H1 (cell line): ENCODE measurements around the gene FRMD4A. TPM values are rescaled to one million over a fixed set of nuclear protein-coding genes. Genes with fewer than 3 reads are reported as not detected.

ENCODE experiments used
- CHD7 ChIP-seq: fragments of 300-600 bp; sonication (generic); IDR thresholded peaks from 2 replicates; pipeline ENCODE4 v1.7.1; 2012; ENCODE audit warnings: low read length, moderate library complexity, mild to moderate bottlenecking, inconsistent platforms; ENCODE audit not compliant: insufficient replicate concordance
- FOSL1 ChIP-seq: IDR thresholded peaks from 2 replicates; pipeline ENCODE4 v1.6.1; 2011; ENCODE audit warnings: mild to moderate bottlenecking, low read depth, low read length, moderate library complexity; ENCODE audit not compliant: insufficient read depth
- KDM5A ChIP-seq: fragments of 200-600 bp; IDR thresholded peaks from 2 replicates; pipeline ENCODE4 v1.7.1; 2012; ENCODE audit warnings: mild to moderate bottlenecking, low read length, inconsistent platforms, mixed read lengths
- polyA plus RNA-seq, 7 experiments: library from polyadenylated mRNA; depleted of rRNA in 3 of 7; stranded (reverse) in 5 of 7; unstranded in 2 of 7; fragments of >200 nt in 5 of 7; fragments of 200-250 nt in 2 of 7; gene quantifications; 1 replicate in 5 of 7; 2 replicates in 1 of 7; 4 replicates in 1 of 7; pipeline versions ENCODE4 v1.2.1 to v1.2.3, GENCODE V29; 2011 to 2013; ENCODE audit warnings: missing spikeins in 2 of 7, mixed read lengths in 2 of 7
- total RNA-seq: library from RNA; stranded (reverse); fragmentation: NEBNext Ultra II Directional; extraction: Animal tissue kit (Norgen Biotek cat#: 25700); gene quantifications from 2 replicates; pipeline ENCODE4 v1.2.1, GENCODE V29; 2021

Gene FRMD4A
- total and polyA plus RNA-seq, 2 of the 8 experiments (the other 6 are each of a cell fraction or from before 2014, with no cell fraction given) = 38.6 to 39.6 TPM

DNA sequence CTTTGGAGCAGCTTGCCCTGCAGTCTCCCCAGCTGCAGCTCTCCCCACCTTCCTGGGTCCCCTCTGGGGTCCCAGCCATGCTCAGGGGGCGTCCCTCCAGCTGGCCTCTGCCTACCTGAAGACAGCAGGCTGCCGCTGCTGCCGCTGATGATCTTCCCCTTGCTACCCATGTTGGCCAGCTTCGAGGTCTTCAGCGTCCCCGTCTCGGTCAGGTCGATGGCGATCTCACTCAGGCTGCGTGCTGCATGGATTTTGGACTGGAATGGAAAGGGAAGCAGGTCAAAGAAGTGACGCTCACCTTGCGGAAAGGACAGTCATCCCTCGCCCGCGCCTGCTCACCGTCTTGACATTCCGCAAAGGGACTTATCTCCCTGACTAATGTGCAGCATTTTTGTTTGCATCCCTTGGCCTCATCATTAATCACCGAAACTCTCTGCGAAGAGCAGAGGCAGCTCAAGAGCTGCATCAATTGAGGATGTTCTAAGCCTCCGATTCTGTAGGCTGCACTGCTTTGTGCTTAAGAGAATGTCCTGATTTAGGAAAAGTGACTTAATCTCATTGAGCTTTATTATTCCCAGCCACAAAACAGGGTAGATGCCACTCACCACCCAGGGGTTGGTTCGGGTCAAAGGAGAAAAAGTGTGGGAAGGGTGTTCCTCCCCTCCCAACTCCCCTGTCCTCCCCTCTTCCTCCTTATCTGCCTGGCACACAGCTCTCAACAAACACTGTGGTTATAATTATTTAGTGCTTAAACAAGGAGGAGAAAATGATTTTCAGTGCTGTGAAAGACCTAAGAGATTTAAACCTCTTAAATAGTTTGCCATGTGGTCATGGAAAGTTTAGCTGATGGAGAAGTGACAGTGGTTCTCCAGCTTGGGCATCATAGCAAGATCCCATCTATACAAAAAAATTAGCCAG lies 636.7 kb downstream of the FRMD4A start (continued):
- TF ChIP-seq CHD7 (no peak), KDM5A (no peak), FOSL1 (no peak)
